Measurements from ENCODE around the gene CPN1.

Gene CPN1

DNA sequence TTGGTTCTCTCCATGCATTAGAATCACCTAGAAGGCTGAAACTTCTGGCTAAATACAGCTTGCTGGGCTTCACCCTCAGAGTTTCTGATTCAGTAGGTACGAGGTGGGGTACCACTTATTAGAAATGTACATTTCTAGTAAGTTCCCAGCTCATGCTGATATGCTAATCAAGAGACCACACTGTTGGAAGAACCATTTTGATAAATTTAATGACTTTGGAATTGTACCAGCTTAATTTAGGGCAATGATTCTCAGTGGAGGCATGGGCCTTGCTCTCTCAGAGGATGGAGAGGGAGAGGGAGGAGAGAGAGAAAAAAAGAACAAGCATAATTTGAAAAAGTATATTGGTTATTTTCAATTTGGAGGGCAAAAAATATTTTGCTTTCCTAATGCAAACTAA lies 20.3 kb downstream of the CPN1 start:
- Mint-ChIP-seq H3K4me3 (no peak overlapping the region), H3K27me3 (no peaks in the 10 kb centered on the region), H3K9me3 (no peaks in the 10 kb centered on the region), H3K4me1 (no peaks in the 10 kb centered on the region), H3K36me3 (no peaks in the 10 kb centered on the region), H3K27ac (no peak overlapping the region)
- DNase-seq (ENCODE audit: low spot score in 2 of 2): no peak
- ATAC-seq (ENCODE audit: low read depth): no peak

DNA sequence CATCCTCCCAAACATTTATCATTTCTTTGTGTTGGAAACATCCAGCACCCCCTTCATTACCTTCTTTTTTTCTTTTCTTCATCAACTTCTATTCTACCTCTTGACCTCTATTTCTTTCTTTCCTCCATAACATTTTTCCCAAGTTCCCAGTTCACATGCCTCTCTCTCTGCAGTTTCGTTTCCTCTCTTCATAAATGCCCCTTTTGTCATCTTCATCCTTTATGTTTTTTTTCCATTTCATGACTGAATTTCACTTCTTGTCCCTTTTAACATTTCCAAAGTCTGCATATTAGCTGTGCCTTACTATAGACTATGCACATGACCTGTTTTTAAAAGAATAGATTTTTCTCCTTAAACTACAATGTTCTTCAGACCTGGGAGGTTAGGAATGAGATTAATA lies 23.7 kb downstream of the CPN1 start:
- Mint-ChIP-seq H3K9me3 (no peaks in the 10 kb centered on the region), H3K4me1 (peaks cover 5% of the 10 kb centered on the region), H3K4me3 (no peak overlapping the region), H3K36me3 (peaks cover 2% of the 10 kb centered on the region), H3K27ac (no peak overlapping the region), H3K27me3 (peaks cover 8% of the 10 kb centered on the region)
- no peak for DNase-seq (ENCODE audit: low spot score in 2 of 2)
- ATAC-seq (ENCODE audit: low read depth): no peak

DNA sequence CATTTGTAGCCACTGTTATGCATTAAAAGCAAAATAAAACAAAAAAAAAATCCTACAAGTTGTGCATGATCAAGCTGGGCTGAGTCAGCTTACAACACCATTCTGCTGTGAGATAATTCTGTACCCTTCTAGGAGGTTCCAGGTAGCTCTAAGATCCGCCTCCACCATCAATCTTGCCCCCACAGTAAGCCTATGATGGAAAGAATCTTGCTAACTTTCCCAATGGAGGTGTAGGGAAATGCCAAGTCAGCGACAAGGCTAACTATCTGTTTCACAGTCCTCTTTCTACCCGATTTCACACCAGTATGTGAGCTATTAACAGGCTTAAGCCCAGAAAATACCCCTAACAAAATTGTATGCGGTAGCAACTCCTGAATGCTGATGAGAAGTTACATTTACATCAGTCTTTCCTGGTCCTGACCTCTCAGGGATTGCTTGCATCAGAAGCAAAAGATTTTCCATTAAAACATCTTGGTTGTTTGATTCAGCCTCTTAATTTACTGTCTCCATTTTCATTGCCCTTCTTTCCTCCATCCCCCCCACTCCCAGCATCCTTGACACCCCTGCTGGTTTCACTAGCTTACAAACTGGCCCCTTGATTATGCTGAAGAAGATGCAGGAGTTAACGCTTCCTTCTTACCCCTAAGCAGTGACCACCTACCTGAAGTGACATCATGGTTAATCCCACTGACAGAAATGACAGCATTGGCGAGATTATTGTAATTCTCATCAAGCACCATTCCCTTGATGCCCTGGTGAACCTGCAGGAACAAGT lies 27.8 kb downstream of the CPN1 start:
- H3K9me3 Mint-ChIP-seq: no peaks in the 10 kb centered on the region
- peaks cover 7% of the 10 kb centered on the region for H3K4me1 Mint-ChIP-seq
- ATAC-seq (ENCODE audit: low read depth) (no peak), DNase-seq (ENCODE audit: low spot score in 2 of 2) (no peak)
- peaks cover 11% of the 10 kb centered on the region for H3K27me3 Mint-ChIP-seq
- H3K27ac Mint-ChIP-seq: no peak overlapping the region
- H3K4me3 Mint-ChIP-seq: no peak overlapping the region
- peaks cover 2% of the 10 kb centered on the region for H3K36me3 Mint-ChIP-seq

DNA sequence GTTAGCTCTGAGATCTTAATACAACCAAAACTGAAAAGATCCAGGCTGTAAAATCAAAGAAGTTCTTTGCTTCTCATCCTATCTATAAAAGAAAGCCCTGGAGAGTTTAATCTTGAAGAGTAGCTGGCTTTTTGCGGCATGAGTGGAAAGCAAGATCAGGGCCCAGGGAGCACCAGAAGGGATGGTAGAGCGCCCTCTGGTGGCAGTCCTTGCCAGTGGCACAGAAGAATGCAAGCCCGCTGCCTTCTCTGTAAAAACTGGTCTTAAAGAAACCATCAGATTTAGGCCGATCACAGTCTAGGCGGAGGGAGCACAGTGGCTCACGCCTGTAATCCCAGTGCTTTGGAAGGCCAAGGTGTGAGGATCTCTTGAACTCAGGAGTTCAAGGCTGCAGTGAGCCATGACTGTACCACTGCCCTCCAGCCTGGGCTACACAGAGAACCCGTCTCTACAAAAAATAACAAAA lies 35.6 kb downstream of the CPN1 start:
- H3K36me3 Mint-ChIP-seq: no peaks in the 10 kb centered on the region
- no peaks in the 10 kb centered on the region for H3K27me3 Mint-ChIP-seq
- H3K4me1 Mint-ChIP-seq: peaks cover 2% of the 10 kb centered on the region
- H3K27ac Mint-ChIP-seq: no peak overlapping the region
- H3K4me3 Mint-ChIP-seq: no peak overlapping the region
- ATAC-seq (ENCODE audit: low read depth) (peak; percentile 87), DNase-seq (ENCODE audit: low spot score in 2 of 2) (peak; percentile 81 to 87)
- no peaks in the 10 kb centered on the region for H3K9me3 Mint-ChIP-seq

DNA sequence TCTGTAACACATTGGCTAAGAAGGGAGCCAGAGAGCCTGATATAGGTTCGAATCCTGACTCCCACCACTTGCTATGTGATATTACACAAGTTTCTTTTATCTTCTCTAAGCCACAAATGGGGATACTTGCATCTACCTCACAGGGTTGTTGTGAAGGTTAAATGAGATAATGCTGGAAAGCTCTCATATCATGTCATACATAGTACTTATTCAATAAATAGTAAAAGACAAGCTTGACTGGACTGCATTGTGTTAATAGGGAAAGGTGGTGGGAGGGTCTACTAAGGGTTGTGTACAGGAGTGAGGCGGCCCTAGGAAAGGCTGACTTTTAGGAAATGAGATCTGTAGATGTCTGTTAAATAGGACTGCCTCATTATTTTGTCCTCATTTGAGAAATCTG lies 36.1 kb downstream of the CPN1 start:
- DNase-seq (ENCODE audit: low spot score in 2 of 2) (no peak), ATAC-seq (ENCODE audit: low read depth) (no peak)
- Mint-ChIP-seq H3K36me3 (no peaks in the 10 kb centered on the region), H3K9me3 (no peaks in the 10 kb centered on the region), H3K4me3 (no peak overlapping the region), H3K4me1 (peaks cover 2% of the 10 kb centered on the region), H3K27ac (no peak overlapping the region), H3K27me3 (no peaks in the 10 kb centered on the region)

DNA sequence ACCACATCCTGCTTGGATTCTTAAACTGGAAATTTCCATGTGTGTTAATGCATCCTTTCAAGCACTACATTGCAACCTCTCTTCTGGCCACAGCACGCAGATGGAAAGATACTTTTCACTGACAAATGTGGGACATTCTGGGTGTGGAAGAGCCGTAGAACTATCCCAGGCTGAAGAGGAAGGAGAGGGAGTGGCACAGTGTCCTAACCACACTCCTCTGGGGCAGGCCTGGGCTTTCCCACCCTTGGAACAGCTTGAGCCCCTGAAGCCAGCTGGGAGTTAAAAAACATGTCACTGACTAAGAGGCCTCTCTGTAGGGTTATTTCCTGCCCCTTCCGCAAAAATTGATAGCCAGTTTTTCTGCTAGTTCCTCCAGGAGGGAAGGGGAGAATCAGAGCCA lies 37.9 kb downstream of the CPN1 start:
- Mint-ChIP-seq H3K9me3 (no peaks in the 10 kb centered on the region), H3K27ac (no peak overlapping the region), H3K36me3 (no peaks in the 10 kb centered on the region)

DNA sequence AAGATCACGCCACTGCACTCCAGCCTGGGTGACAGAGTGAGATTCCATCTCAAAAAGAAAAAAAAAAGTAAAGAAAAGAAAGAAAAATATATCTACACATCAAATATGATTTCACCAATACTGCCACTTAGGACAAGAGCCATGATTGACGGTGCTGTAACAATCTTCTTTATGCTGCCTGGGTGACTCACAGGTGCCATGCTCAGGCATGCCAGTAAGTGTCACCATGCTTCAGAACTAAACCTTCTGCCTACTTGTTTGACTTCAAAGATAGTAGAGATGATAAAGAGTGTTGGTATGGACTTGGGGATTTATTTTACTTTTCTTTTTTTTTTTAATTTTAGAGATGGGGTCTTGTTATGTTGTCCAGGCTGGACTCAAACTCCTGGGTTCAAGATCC lies 38.3 kb downstream of the CPN1 start:
- H3K27me3 Mint-ChIP-seq: peaks cover 2% of the 10 kb centered on the region
- H3K4me1 Mint-ChIP-seq: no peaks in the 10 kb centered on the region
- DNase-seq (ENCODE audit: low spot score in 2 of 2): no peak
- H3K36me3 Mint-ChIP-seq: no peaks in the 10 kb centered on the region
- no peak overlapping the region for H3K27ac Mint-ChIP-seq
- H3K4me3 Mint-ChIP-seq: no peak overlapping the region
- no peak for ATAC-seq (ENCODE audit: low read depth)
- H3K9me3 Mint-ChIP-seq: no peaks in the 10 kb centered on the region

More for the DNA sequence above, 37.9 kb downstream of the CPN1 start:
- no peak for ATAC-seq (ENCODE audit: low read depth)
- Mint-ChIP-seq H3K4me3 (no peak overlapping the region), H3K27me3 (peaks cover 2% of the 10 kb centered on the region), H3K4me1 (no peaks in the 10 kb centered on the region)
- DNase-seq (ENCODE audit: low spot score in 2 of 2): no peak

DNA sequence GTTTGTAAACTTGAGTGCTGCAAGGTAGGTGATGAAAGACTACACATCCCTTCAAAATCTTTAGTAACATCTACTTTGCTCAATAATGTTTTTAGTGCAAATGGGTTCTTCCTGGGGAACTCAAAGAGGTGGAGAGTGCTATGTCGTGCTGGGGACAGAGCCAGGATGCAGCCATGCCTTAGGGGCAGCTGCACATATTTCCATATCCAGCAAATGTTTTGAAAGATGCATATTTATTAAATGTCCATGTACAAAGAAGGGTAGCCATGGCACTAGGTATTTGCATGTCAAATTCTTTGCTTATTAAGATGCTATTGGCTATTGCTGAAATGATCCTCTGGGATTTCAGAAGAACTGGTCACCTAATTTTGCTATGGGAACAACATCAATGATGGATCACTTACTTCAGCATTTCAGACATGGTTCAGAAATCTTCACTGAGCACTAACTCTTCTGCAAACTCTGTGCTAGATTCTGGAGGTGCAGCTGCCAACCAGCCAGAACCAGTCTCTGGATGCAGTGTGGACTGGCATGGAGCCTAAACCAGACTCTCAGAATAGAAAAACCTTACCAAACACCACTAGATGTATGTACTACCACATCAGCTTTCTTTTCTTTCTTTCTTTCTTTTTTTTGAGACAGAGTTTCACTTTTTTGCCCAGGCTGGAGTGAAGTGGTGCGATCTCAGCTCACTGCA lies 40.2 kb downstream of the CPN1 start:
- H3K9me3 Mint-ChIP-seq: no peaks in the 10 kb centered on the region
- peaks cover 2% of the 10 kb centered on the region for H3K27me3 Mint-ChIP-seq
- ATAC-seq (ENCODE audit: low read depth) (no peak), DNase-seq (ENCODE audit: low spot score in 2 of 2) (no peak)
- H3K4me1 Mint-ChIP-seq: no peaks in the 10 kb centered on the region
- H3K4me3 Mint-ChIP-seq: no peak overlapping the region
- no peak overlapping the region for H3K27ac Mint-ChIP-seq
- peaks cover 2% of the 10 kb centered on the region for H3K36me3 Mint-ChIP-seq

DNA sequence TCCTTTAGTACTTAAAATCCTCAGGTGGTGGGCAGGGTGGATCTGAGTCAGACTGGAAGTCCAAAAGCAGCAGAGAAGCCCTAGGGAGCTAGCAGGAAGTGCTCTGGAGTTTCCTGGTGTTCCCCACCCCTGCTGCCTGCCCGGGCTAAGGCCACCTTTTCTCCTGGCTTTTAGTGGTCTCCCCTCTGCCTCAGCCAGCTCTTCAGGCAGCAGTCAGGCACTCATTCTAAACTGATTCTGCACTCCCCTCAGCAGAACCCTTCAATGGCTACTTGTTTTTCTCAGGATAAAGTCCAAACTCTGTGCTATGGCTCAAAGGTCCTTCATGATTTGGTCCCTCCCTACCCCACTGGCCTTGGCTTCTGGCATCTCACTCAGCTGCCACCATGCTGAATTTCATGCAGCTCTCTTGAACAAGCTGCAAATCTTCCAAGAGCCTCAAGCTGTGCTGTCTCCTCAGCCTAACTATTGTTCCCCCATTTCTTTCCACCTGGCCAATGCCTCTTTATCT lies 43.1 kb downstream of the CPN1 start:
- Mint-ChIP-seq H3K27me3 (peaks cover 2% of the 10 kb centered on the region), H3K4me3 (no peak overlapping the region), H3K27ac (no peak overlapping the region), H3K36me3 (peaks cover 2% of the 10 kb centered on the region), H3K9me3 (no peaks in the 10 kb centered on the region), H3K4me1 (no peaks in the 10 kb centered on the region)
- DNase-seq (ENCODE audit: low spot score in 2 of 2): no peak
- ATAC-seq (ENCODE audit: low read depth): no peak

DNA sequence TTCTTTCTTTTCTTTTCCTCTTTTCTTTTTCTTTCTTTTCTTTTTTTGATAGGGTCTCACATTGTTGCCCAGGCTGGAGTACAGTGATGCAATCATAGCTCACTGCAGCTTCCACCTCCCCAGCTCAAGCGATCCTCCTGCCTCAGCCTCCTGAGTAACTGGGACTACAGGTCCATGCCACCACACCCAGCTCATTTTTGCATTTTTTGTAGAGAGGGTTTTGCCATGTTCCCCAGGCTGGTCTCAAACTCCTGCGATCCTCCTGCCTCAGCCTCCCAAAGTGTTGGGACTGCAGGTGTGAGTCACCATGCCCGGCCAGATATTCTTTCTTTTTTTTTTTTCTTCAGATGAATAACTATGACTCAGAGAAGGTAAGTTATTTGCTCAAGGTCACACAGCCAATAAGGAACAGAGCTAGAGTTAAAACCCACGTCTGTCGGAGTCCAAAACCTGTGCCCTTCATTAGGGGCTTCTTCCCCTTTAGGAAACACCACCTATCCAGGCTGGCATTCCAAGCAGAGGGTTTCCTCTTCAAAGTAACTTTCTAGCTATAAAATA lies 43.8 kb downstream of the CPN1 start:
- Mint-ChIP-seq H3K4me3 (no peak overlapping the region), H3K4me1 (no peaks in the 10 kb centered on the region), H3K27ac (no peak overlapping the region), H3K27me3 (peaks cover 2% of the 10 kb centered on the region), H3K36me3 (peaks cover 2% of the 10 kb centered on the region), H3K9me3 (no peaks in the 10 kb centered on the region)
- DNase-seq (ENCODE audit: low spot score in 2 of 2): no peak
- no peak for ATAC-seq (ENCODE audit: low read depth)

DNA sequence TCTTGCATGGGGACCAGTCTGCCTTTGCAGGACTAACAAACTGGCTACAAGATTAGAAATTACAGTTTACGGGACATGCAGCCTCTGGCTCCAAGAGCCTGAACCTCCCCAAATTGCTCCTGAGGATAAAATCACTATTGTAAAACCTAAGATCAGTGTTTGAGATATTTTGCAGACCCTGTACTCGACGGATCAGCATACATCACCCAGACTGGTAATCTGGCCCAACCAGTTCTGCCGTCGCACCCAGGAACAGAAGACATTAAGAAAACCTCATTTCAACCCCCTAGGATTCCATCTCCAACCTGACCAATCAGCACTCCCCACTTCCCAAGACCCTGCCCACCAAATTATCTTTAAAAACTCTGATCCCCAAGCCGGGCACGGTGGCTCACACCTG lies 44.8 kb downstream of the CPN1 start:
- Mint-ChIP-seq H3K27me3 (peaks cover 2% of the 10 kb centered on the region), H3K4me1 (no peaks in the 10 kb centered on the region), H3K4me3 (no peak overlapping the region), H3K27ac (no peak overlapping the region), H3K36me3 (peaks cover 2% of the 10 kb centered on the region), H3K9me3 (no peaks in the 10 kb centered on the region)
- no peak for ATAC-seq (ENCODE audit: low read depth)
- no peak for DNase-seq (ENCODE audit: low spot score in 2 of 2)

DNA sequence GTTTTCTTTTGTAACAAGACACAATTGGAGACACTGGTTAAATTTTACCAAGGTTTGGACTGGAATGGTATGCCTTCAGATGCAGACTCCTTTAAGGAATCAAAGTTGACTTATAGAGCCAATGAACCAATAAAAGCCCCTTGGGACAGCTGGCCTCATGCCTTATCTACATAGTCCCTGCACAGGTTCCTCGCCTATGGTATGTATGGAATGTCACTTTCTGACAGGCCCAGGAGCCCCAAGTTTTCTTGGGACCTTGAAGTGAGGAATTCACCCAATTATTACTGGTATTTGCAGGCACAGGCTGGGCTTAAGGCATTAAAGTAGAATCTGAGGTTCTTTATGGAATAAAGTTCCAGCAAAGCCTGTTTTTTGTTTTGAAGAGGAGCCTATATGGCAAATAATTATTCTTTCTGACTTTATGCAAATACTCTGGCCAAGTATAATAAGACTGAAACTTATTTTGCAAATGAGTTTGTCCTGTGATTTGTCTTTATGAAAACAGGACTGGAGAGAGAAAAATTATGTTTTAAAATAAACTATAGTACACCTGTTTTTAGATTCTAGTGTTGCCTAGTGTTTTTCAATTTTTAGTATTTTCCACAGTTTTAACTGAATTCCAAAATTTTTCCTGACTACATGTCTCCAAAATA lies 47.8 kb downstream of the CPN1 start:
- Mint-ChIP-seq H3K27ac (no peak overlapping the region), H3K9me3 (no peaks in the 10 kb centered on the region), H3K4me3 (no peak overlapping the region), H3K36me3 (peaks cover 2% of the 10 kb centered on the region), H3K4me1 (no peaks in the 10 kb centered on the region), H3K27me3 (peaks cover under 1% of the 10 kb centered on the region)
- no peak for ATAC-seq (ENCODE audit: low read depth)
- DNase-seq (ENCODE audit: low spot score in 2 of 2): no peak

DNA sequence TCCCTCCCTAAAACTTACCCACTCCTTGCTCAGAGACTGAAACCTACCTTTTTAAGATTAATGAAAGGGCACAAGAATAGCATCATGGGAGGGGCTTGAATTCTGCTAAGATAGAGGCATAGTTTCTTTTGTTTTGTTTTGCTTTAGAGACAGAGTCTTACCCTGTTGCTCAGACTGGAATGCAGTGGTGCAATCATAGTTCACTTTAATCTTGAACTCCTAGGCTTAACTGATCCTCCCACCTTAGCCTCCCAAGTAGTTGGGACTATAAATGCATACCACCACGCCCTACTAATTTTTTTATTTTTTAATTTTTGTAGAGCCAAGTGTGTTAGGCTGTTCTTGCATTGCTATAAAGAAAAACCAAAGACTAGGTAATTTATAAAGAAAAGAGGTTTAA lies 54.3 kb downstream of the CPN1 start:
- no peak overlapping the region for H3K4me3 Mint-ChIP-seq
- peaks cover 9% of the 10 kb centered on the region for H3K9me3 Mint-ChIP-seq
- no peak for ATAC-seq (ENCODE audit: low read depth)

DNA sequence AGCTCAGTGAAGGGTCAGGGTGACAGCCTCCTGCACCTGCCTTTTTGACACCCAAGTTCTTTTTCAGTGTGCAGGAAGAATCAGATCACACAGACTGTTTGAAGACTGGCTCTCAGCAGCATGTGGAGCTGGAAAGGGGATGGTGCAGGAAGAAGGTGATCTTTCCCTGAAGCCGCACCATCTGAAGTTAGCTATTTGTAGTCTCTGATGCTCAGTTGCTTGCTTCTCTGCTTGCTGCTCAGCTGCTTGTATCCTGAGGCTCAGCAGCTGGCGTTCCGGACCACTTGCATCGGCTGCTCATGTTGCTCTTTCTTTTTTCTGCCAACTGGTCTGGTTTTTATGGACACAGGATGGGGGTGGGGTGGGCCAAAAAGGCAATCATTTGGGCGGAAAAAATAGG lies 56.1 kb downstream of the CPN1 start:
- Mint-ChIP-seq H3K9me3 (peaks cover 9% of the 10 kb centered on the region), H3K27me3 (no peaks in the 10 kb centered on the region), H3K36me3 (peaks cover 3% of the 10 kb centered on the region), H3K4me3 (no peak overlapping the region), H3K27ac (no peak overlapping the region), H3K4me1 (peaks cover under 1% of the 10 kb centered on the region)
- ATAC-seq (ENCODE audit: low read depth): no peak
- no peak for DNase-seq (ENCODE audit: low spot score in 2 of 2)

More for the DNA sequence above, 54.3 kb downstream of the CPN1 start:
- Mint-ChIP-seq H3K27ac (no peak overlapping the region), H3K36me3 (peaks cover 3% of the 10 kb centered on the region), H3K27me3 (no peaks in the 10 kb centered on the region), H3K4me1 (no peaks in the 10 kb centered on the region)
- DNase-seq (ENCODE audit: low spot score in 2 of 2): no peak
